GM19467 (cell line): ENCODE results near the gene FXN.
"Not testable (repeated sequence)": the region's sequence is repeated elsewhere in the genome, so short reads cannot be mapped to it uniquely, and the experiment has no call there.

Source experiments
- ATAC-seq: cut with Tn5 transposase; IDR thresholded peaks from one replicate; pipeline ENCODE4 v1.9.1; 2021; ENCODE audit warnings: mild to moderate bottlenecking, moderate library complexity; ENCODE audit not compliant: unreplicated experiment

FXN gene

DNA sequence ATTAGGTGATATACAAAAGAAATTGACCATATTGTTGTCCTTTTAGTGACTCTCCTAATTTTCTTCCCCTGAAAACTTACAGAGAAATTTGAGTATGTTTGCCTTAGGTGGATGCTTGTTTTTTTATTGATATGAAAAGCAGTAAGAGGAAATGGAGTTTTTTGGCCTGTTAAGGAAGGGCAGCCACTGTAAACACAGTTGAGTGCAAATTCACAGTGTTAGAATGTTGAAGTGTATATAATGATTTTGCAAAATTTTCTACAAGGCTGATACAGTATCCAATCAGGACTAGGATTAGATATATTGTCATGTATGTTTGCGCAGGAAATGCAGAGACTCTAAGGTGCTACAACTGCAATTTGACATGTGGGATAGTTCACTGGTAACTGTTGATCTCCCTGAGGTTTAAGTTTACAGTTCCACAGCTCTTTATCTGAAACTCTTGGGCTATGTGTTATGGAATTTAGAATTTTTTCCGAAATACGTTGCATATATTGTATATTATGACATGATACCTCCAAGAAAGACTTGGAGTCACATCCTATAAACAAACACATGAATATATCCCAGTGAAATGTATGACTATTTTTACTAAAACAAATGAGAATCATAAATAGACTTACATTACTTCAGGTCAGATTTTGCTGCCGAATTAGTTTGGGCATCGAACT lies 62.5 kb downstream of the FXN start:
- no peak for ATAC-seq

DNA sequence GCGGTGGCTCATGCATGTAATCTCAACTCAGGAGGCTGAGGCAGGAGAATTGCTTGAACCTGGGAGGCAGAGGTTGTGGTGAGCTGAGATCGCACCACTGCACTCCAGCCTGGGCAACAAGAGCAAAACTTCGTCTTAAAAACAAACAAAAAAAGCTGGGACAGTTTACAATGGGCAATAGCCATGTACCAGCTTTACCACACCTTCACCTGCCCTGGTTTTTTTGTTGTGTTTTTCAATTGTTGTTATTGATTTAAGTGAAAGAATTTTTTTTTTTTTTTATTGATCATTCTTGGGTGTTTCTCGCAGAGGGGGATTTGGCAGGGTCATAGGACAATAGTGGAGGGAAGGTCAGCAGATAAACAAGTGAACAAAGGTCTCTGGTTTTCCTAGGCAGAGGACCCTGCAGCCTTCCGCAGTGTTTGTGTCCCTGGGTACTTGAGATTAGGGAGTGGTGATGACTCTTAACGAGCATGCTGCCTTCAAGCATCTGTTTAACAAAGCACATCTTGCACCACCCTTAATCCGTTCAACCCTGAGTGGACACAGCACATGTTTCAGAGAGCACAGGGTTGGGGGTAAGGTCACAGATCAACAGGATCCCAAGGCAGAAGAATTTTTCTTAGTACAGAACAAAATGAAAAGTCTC lies 67.9 kb downstream of the FXN start:
- not testable (repeated sequence) for ATAC-seq

DNA sequence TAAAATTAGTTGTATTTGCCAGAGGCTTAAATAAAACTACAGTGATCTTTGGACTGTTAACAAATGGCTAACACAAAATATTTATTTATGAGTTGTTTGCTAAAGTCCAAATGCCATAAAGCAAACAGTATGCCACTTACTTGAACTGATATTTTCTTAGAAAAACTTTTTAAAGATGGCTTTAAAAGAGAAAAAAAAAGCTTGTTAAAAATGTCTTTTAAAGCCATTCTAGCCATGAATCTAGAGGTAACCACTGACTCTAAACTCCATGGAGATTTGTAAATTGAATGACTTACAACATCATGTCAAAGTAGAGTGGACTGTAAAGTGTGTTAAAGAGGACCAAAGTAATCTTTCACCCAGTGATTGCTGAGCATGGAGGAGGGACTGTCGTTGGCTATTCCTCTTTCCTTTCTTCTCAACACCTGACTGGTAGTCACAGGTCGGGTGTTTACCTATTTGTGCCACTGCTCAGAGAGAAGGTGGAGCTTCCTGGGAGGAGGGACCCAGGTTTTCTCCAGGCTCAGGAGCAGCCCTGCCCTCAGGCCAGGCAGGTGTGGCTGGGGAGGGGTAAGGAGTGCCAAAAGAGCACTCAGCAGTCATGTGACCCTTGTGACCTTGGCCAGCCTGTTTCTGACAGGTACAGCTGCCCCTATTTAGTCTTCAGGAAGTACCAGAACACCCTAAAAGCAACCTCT lies 69.4 kb downstream of the FXN start:
- no peak for ATAC-seq

DNA sequence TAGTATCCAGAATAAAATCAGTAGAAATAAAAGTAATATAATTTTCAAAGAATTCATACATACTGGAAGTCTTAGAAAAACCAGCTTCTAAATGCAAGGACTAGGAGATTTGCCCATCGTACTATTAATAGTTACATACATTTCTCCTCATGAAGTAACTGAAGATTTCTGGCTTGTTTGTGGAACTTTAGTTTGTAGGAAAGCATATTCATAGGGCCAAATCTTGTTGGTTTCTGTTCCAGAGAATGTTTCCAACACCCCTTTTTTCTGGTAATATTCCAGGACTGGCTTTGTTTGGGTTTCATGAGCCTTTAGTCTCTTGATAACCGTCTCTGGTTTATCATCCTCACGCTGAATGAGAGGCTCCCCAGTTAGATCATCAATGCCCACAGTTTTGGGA lies 72.2 kb downstream of the FXN start:
- no peak for ATAC-seq

DNA sequence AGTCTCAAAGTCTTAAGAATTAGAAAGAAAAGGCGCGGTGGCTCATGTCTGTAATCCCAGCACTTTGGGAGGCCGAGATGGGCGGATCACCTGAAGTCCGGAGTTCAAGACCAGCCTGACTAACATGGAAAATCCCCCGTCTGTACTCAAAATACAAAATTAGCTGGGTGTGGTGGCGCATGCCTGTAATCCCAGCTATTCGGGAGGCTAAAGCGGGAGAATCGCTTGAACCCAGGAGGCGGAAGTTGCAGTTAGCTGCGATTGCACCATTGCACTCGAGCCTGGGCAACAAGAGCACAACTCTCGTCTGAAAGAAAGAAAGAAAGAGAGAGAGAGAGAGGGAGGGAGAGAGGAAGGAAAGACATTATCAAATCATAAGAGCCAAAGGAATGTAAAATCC lies 73.2 kb downstream of the FXN start:
- ATAC-seq, result not testable (repeated sequence)

DNA sequence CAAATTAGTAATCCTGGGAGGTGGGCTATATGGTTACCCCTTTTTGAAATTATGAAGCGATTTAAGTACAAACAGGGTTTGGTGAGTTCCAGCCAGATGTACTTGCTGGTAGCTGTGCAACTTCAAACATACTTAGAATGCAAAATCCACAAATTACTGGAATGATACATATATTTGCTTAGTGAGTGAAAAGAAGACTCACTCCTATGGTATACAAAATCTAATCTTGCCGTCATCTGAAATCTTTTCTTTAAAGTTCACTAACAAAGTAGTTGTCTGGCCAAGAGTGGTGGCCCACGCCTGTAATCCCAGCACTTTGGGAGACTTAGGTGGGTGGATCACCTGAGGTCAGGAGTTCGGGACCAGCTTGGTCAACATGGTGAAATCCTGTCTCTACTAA lies 73.6 kb downstream of the FXN start:
- ATAC-seq, result no peak

DNA sequence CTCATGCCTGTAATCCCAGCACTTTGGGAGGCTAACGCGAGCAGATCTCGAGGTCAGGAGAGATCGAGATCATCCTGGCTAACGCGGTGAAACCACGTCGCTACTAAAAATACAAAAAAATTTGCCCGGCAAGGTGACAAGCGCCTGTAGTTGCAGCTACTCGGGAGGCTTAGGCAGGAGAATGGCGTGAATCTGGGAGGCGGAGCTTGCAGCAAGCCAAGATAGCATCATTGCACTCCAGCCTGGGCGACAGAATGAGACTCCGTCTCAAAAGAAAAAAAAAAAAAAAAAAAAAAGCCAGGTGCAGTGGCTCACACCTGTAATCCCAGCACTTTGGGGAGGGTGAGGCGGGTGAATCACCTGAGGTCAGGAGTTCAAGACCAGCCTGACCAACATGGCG lies 77.1 kb downstream of the FXN start:
- not testable (repeated sequence) for ATAC-seq

DNA sequence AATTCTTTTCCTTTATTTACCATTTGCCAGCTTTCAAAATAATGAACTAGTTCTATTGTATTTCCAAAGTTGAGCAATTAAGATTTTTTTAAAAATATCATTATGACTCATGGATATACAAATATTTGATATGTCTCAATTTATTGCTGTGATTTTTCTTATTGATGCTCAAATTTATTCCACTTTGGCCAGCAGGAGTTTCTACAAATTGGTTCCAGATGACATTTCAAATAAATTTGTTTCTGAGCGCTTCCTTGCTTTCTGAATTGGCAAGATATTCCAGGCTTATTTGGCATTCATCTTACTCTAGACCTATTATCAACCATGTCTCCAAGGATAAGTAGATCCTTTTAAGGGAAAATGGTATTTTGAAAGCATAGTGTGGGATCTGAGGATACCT lies 80.1 kb downstream of the FXN start:
- no peak for ATAC-seq

DNA sequence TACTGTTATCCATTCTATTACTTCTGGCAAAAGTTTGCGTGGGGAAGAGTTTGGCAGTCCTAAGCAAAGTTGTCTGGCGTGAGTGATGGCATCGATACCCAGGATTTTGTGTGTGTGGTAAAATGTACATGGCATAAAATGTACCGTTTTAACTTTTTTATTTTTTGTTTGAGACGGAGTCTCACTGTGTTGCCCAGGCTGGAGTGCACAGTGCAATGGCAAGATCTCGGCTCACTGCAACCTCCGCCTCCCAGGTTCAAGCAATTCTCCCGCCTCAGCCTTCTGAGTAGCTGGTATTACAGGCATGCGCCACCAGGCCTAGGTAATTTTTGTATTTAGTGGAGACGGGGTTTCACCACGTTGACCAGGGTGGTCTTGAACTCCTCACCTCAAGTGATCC lies 83.1 kb downstream of the FXN start:
- ATAC-seq, result no peak

DNA sequence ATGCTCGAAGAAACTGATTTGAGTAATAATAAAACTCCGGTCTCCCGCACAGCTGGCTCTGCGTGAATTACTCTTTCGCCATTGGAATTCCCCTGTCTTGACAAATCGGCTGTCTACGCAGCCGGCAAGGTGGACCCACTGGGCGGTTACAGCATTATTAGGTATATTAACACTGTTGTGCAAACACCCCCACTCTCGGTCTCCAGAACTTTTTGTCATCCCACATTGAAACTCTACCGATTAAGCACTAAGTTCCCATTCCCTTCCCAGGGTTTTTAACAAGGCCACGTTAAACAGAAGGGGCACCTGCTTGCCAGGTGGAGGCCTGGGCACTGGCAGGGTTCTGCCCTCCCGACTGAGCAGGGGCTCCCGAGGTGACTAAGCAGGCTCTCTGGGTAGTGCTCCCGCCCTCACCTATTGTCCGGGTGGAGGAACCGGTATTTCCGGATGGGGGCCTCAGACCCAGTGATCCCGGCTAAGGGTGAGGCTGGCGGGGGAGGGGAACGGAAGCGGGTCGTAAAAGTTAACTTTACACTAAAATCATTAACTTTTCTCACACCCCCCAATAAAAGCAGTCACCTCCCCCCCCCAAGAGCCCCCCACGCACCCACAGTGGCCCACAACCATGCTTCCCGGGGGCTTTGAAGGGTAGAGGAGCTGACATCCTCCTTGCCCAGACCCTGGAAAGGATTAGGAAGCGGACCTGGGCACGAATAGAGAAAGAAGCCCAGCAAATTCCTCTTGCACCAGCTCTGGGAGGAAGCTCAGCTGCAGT lies 85.0 kb downstream of the FXN start:
- ATAC-seq, result no peak

DNA sequence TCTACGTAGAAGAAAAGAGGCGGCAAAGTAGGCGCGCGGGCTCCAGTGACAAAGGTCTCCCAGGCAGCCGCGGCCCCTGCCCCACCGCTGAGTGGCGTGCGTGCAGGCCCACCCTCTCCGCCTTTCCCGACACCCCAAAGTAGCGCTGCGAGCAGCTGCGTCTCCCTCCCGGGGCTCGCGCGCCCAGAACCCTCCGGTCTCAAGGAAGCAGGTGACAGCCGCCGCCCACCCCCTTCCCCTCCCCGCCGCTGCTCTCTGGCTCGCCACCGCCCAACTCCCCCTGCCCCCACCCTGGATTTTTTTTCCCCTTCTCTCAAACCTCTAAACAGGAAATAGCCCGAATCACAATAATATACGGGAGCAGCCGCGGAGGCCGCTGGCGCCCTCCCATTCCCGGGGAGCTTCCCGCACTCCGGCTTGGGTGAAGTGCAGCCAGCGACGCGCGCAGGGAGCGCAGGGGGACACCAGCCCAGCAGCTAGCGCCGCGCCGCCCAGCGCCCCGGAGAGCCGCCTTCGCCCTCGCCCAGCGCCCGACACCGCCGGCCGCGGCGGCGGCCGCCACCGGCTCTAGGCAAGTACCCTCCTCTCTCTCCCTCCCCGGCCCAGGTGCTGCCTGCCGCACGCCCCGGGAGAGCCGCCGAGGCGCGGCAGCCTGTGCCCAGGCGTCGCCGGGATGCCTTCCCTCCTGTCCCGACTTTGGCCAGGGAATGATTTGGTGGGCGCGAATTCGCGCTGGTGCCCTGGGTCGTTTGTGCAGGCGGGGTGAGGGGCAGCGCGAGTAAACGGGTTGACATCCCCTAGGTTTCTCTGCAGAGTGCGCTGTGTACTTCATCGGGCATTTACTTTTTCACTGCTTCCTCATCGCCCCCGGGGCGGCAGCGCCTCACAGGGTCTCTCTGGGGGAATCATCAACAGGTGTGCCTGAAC lies 85.9 kb downstream of the FXN start:
- ATAC-seq, result peak; percentile 55

DNA sequence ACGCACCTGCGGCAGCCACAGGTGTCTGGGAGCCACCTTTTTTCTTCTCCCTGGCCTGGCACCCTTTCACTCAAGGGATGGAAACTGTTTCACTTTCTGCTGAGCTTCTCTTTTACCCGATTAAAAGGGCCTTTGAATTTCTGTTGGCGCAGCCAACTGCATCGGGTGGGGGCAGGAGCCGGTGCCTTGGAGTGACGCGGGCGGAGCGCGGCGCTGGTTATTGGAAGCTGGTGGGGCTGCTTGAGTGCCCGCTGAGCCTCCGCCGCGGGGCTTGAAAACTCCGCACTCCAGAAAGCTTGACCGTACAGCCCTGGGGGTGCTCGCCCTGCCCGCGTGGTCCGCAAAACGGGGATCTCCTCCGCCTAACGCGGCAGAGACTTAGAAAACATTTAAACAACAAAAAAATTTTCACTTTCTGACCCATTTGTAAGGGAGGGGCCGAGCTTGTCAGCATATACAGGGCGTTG lies 86.6 kb downstream of the FXN start:
- peak; percentile 60 for ATAC-seq

DNA sequence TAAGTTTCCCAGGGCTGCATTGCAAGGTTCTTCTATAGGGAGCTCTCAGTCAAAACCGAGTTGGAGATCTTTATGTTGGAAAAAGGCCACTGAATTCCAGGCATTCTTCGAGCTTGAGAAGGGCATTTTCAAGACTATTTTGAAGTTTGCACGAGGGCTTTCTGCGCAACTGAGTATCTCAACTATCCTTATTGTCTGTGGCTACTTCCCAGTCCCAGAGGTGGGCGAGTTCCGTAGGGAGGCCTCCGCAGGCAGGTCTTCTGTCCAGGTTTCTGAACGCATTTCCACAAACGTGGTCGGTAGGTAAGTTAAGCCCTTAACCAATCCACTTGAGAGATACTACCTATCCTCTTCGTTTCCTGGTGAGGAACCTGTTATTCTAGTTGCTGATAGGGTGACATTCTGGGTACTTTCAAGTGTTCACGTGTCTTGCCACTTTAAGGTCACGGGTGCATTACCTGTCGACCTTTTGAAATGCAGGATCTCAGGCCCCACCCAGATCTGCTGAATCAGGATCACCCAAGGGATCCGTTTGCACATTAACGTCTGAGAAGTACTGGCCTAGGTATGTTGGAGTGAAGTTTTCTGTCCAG lies 87.1 kb downstream of the FXN start:
- no peak for ATAC-seq

DNA sequence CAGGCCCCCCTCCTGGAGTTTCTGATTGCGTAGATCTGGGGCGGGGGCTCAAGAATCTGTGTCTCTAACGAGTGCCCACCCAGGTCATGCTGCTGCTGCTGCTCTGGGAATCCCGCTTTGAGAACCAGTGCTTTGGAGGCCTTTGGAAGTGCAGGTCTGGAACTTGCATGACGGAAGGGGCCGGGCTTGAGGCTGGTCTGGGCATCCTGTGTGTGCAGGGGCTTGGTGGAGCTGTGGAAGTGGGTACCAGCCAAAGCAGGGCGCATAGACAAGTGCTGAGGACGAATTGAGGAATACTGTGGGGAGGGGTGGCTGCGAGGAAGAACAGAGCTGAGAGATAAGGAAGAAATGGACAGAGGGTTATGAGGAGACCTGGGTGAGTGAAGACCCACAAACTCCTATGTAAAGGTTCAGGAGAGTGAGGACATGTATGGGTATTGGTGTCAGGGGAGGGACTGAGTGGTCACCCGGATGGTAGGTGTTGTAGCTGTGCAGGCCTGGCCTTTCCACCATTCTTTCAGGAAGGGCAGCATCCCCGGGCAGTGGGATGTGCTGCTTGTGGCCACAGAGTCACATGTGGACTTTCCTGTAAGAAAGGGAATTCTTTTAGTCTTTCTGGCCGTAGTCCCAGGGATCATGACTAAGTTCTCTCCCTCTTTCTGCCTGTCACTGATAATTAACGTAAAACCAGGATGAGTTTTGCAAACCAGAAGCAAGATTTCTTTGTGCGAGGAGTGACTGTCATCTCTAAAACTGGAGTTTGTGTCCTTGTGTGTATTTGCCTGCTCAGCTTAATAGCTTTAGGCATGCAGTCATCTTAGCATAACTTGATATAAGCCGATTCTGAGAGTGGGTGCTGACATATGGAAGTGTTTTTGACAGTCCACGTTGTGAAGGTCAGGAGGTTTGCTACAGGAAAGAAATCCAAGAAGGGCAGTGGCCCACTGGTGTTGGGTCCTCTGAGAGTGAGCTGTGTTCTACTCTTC lies 95.2 kb downstream of the FXN start:
- no peak for ATAC-seq

DNA sequence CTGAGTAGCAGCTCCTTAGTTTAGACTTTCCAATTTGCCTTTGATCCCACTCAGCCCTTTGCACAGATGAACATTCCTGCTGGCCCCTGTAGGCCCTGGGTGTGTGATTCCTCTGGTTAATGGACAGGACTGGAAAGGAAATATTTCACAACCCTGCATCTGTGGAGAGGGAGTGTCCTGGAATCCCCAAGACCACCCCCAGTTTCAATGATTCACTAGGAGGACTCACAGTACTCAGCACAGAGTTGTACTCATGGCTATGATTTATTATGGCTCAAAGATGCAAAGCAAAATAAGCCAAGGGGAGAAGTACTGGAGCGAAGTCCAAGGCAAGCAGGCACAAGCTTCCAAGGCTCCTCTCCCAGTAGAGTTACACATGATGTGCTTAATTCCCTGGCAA lies 96.1 kb downstream of the FXN start:
- no peak for ATAC-seq

DNA sequence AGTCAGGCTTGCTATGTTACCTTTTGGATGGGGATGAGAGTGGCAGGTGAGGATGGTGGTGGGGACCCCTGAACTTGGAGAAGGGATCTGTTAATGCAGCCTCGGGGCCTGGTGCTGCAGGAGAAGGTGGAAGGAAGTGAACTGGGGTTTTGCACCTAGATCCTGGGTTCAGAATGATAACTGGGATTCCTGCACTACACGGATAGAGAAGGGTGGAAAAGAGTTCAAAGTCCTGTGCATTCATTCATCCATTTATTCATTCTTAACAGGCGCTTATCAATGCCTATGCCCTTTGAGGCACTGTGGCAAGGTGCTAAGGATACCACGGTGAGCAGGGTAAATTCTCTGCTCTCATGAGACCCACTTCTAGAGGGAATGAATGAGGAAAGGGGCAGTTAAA lies 96.8 kb downstream of the FXN start:
- no peak for ATAC-seq

DNA sequence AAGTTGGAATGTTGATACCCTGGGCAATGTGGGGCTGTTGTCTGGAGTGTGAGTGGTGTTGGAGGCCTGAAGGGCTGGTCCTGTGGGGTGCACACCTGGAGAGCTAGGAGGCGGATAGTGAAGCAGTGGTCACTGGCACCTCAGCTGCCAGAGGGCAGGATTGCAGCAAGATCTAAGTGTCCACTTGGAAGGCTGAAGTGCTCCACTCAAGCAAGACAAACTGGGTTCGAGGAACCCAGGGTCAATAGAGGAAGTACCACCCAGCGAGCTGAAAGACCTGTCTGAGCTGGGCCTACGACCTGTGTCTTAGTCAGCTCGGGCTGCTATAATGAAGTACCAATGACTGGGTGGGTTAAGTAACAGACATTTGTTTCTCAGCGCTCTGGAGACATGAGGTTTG lies 98.9 kb downstream of the FXN start:
- ATAC-seq, result no peak

DNA sequence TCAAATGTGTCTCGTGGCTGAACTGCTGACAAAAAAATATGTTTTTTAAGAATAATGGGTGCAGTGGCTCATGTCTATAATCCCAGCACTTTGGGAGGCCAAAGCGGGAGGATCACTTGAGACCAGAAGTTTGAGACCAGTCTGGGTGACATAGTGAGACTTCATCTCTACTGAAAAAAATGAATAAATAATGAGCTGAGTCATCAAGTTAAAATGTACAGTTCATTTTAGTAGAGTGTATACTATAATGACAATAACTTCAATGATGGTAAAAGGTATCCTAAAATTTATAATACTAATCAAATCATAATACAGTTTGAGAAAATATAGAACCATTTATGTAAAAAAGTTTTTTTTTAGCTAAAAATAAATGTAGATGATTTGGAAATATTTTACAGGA lies 100.6 kb downstream of the FXN start:
- no peak for ATAC-seq

DNA sequence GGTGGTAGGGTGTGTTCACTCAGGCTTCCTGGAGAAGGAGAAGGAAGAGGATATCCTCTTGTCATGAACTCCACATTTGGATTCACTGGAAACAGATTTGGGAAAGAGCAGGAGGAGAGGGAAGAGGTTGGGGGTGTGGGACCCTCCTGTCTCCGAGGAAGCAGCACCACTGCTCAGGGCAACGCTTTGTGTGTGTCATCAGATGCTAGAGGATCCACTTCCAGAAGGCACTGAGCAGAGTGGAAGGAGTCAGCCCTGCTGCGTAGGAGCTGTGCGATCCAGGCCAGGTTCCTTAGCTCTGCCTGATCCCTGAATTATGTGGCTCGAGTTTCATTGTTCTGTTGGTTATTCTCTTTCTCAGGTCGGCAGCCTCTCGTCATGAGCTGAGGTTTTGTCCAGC lies 101.2 kb downstream of the FXN start:
- ATAC-seq, result no peak
